DMS114 treated with DMSO at 0.1 percent for 48 hours (cell line): Measurements from ENCODE around the gene PGAP3.

Experiments used
- DNase-seq: peaks from one replicate; lab custom pipeline; 2025; ENCODE audit not compliant: unreplicated experiment; lab: John Stamatoyannopoulos, UW

PGAP3 gene

GRCh38 chr17:39697961-39698360, 10.1 kb upstream of the PGAP3 start:
- no peak for DNase-seq

- no peak for DNase-seq
Observed at GRCh38 chr17:39696731-39697130, 8.9 kb upstream of the PGAP3 start.

- DNase-seq = no peak
Observed at GRCh38 chr17:39695089-39695474, 7.2 kb upstream of the PGAP3 start.

GRCh38 chr17:39694593-39694992, 6.7 kb upstream of the PGAP3 start:
- DNase-seq = no peak

- DNase-seq = no peak
Observed at GRCh38 chr17:39688945-39689344, 1.1 kb upstream of the PGAP3 start.

- DNase-seq = no peak
Observed at GRCh38 chr17:39688475-39688835, 598 bp upstream of the PGAP3 start.

- no peak for DNase-seq
Observed at GRCh38 chr17:39687101-39687545, 734 bp downstream of the PGAP3 start.

- no peak for DNase-seq
Observed at GRCh38 chr17:39684369-39685192, 3.3 kb downstream of the PGAP3 start.

- no peak for DNase-seq
Observed at GRCh38 chr17:39683295-39683939, 4.4 kb downstream of the PGAP3 start.

- no peak for DNase-seq
Observed at GRCh38 chr17:39679521-39680192, 8.2 kb downstream of the PGAP3 start.

- no peak for DNase-seq
Observed at GRCh38 chr17:39678340-39679116, 9.3 kb downstream of the PGAP3 start.

- DNase-seq = no peak
Observed at GRCh38 chr17:39677542-39678339, 10.1 kb downstream of the PGAP3 start.

- DNase-seq = no peak
Observed at GRCh38 chr17:39677072-39677471, 10.8 kb downstream of the PGAP3 start.

GRCh38 chr17:39676198-39676819, 11.5 kb downstream of the PGAP3 start:
- DNase-seq = no peak

- no peak for DNase-seq
Observed at GRCh38 chr17:39675390-39676082, 12.3 kb downstream of the PGAP3 start.

- DNase-seq = no peak
Observed at GRCh38 chr17:39674702-39675389, 13.0 kb downstream of the PGAP3 start.

GRCh38 chr17:39674179-39674578, 13.7 kb downstream of the PGAP3 start:
- no peak for DNase-seq

- no peak for DNase-seq
Observed at GRCh38 chr17:39673335-39674081, 14.3 kb downstream of the PGAP3 start.
